Peyer's patch (tissue), 4 donors: ENCODE results near the gene RASAL2.

Experiments
- POLR2A ChIP-seq, 2 donors: fragments of 450-650 bp; IDR thresholded peaks; one replicate each; pipeline ENCODE4 v1.5.1; 2017; ENCODE audit warnings: antibody characterized with exemption in 2 of 2, mild to moderate bottlenecking in 2 of 2, moderate library complexity in 2 of 2
- TF ChIP-seq, protein P1 (sequence below), 6 experiments: fragments of 450-650 bp in 4 of 6; fragments of 200-600 bp in 2 of 6; sonication (generic) in 1 of 6; IDR thresholded peaks; one replicate each; pipeline ENCODE4 v1.5.1; 2017 to 2019; ENCODE audit warnings: antibody characterized with exemption in 6 of 6, mild to moderate bottlenecking in 3 of 6, moderate library complexity in 1 of 6

DNA sequence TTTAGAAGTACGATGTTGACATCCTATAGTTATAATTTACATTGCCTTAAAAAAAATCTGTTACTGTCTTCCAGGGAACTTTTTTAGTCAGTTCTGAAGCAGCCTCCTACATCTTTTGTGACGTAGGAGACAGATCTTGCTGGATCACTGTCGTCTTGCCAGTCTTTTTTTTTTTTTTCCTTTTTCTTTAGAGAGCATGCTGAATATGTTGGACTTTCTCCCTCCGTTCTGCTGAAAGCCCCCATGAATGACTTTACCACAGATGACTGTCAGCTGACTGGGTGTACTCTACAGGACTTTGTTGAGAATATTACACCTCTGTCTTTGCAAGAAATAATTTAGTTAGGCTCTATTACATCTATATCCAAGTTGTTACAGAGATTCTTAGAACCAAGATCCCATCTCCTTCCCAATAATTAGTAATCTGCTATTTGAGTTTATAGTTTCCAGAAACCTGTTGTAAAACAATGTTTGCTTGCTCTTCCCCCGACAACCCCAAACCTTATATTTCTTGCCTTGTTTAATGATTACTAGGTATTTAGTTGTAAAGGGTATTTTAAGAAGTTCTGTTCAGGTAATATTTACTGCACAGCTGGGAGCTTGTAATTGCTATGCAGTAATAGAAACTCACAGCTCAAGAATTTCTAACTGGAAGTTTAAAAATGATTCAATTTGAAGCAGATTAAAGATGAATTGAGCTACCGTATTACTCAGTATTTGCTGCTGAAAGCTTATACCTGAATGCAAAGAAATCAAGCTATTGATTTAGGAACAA lies 61.8 kb downstream of the RASAL2 start:
- TF ChIP-seq, protein P1, sequence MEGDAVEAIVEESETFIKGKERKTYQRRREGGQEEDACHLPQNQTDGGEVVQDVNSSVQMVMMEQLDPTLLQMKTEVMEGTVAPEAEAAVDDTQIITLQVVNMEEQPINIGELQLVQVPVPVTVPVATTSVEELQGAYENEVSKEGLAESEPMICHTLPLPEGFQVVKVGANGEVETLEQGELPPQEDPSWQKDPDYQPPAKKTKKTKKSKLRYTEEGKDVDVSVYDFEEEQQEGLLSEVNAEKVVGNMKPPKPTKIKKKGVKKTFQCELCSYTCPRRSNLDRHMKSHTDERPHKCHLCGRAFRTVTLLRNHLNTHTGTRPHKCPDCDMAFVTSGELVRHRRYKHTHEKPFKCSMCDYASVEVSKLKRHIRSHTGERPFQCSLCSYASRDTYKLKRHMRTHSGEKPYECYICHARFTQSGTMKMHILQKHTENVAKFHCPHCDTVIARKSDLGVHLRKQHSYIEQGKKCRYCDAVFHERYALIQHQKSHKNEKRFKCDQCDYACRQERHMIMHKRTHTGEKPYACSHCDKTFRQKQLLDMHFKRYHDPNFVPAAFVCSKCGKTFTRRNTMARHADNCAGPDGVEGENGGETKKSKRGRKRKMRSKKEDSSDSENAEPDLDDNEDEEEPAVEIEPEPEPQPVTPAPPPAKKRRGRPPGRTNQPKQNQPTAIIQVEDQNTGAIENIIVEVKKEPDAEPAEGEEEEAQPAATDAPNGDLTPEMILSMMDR (IDR thresholded peaks at IDR 0.05): no peak
- TF ChIP-seq POLR2A (IDR thresholded peaks at IDR 0.05): no peak
